IMR-90 (cell line): ENCODE measurements around the gene SDK1. TPM values are rescaled to one million over a fixed set of nuclear protein-coding genes. Genes with fewer than 3 reads are reported as not detected.

Experiments used
- ATAC-seq: fragments of 200-7000 bp; cut with Tn5 transposase; 2 replicates; pipeline ENCODE4 v1.9.1; 2020; ENCODE audit warnings: low read depth, mild to moderate bottlenecking, moderate library complexity
- BruUV-seq: library from RNA; stranded (reverse); fragments of 400-500 nt; replicated peaks from 2 replicates; lab custom pipeline; 2021; lab: Mats Ljungman, UMichigan
- CTCF ChIA-PET: fragments of 300-600 bp; formaldehyde crosslinking; extraction: SDS; loops from one replicate; lab custom pipeline; 2021; ENCODE audit warnings: antibody characterized with exemption; lab: Yijun Ruan, JAX
- POLR2A ChIA-PET: fragments of 300-600 bp; sonication (Branson Sonifier 250); formaldehyde crosslinking; loops from one replicate; lab custom pipeline; 2022; ENCODE audit warnings: antibody characterized with exemption; ENCODE audit not compliant: unreplicated experiment; lab: Charles Lee
- DNase-seq: peaks from one replicate; pipeline ENCODE4 v3.0.0; 2013
- H2AFZ ChIP-seq: replicated peaks from 2 replicates; pipeline ENCODE3; 2013; ENCODE audit warnings: low read length, mild to moderate bottlenecking; ENCODE audit not compliant: poor library complexity
- H2AK5ac ChIP-seq: 2 replicates; pipeline ENCODE4 v1.6.1; 2013; ENCODE audit warnings: low read depth, low read length, inconsistent platforms
- H2AK9ac ChIP-seq: replicated peaks from 2 replicates; pipeline ENCODE3; 2013; ENCODE audit warnings: mild to moderate bottlenecking, low read depth, low read length, moderate library complexity; ENCODE audit not compliant: poor library complexity
- H2BK120ac ChIP-seq: 2 replicates; pipeline ENCODE4 v1.6.1; 2013; ENCODE audit warnings: low read depth, low read length, inconsistent platforms
- H2BK15ac ChIP-seq: 3 replicates; pipeline ENCODE4 v1.6.1; 2013; ENCODE audit warnings: low read depth, low read length, inconsistent platforms
- H2BK20ac ChIP-seq: 2 replicates; pipeline ENCODE4 v1.6.1; 2013; ENCODE audit warnings: low read depth, mild to moderate bottlenecking, inconsistent platforms, low read length, moderate library complexity
- H2BK5ac ChIP-seq: 2 replicates; pipeline ENCODE4 v1.6.1; 2013; ENCODE audit warnings: mild to moderate bottlenecking, low read depth, low read length, inconsistent platforms; ENCODE audit not compliant: poor library complexity, severe bottlenecking
- H3K14ac ChIP-seq: replicated peaks from 2 replicates; pipeline ENCODE4 v1.6.1; 2013; ENCODE audit warnings: low read depth, low read length, inconsistent platforms
- H3K18ac ChIP-seq: 2 replicates; pipeline ENCODE4 v1.6.1; 2013; ENCODE audit warnings: low read depth, low read length, control low read depth
- H3K23ac ChIP-seq: 2 replicates; pipeline ENCODE4 v1.6.1; 2013; ENCODE audit warnings: low read depth, low read length, inconsistent platforms
- H3K27ac ChIP-seq: 2 replicates; pipeline ENCODE4 v1.5.1; 2013; ENCODE audit warnings: mild to moderate bottlenecking, control low read depth, low read length; ENCODE audit not compliant: insufficient read depth
- H3K27me3 ChIP-seq: 2 replicates; pipeline ENCODE4 v1.6.1; 2013; ENCODE audit warnings: low read length; ENCODE audit not compliant: control insufficient read depth, insufficient read depth
- H3K36me3 ChIP-seq: 2 replicates; pipeline ENCODE4 v1.6.1; 2013; ENCODE audit warnings: low read length, mixed read lengths; ENCODE audit not compliant: control insufficient read depth, insufficient read depth
- H3K4ac ChIP-seq: 2 replicates; pipeline ENCODE4 v1.6.1; 2013; ENCODE audit warnings: low read depth, low read length, inconsistent platforms
- H3K4me1 ChIP-seq: 2 replicates; pipeline ENCODE4 v1.6.1; 2013; ENCODE audit warnings: low read length, mixed read lengths; ENCODE audit not compliant: control insufficient read depth, insufficient read depth
- H3K4me2 ChIP-seq: 2 replicates; pipeline ENCODE4 v1.6.1; 2013; ENCODE audit warnings: low read depth, mild to moderate bottlenecking, control low read depth, low read length, moderate library complexity
- H3K4me3 ChIP-seq: 2 replicates; pipeline ENCODE4 v1.5.1; 2013; ENCODE audit warnings: low read depth, mild to moderate bottlenecking, control low read depth, low read length, moderate library complexity; ENCODE audit not compliant: insufficient read depth
- H3K56ac ChIP-seq: 2 replicates; pipeline ENCODE4 v1.6.1; 2013; ENCODE audit warnings: low read length, inconsistent platforms; ENCODE audit not compliant: insufficient read depth; ENCODE audit errors: extremely low read depth
- H3K79me1 ChIP-seq, 2 experiments: 2 replicates each; pipeline ENCODE4 v1.6.1; 2013; ENCODE audit warnings: low read length in 2 of 2, inconsistent platforms in 1 of 2, low read depth in 1 of 2
- H3K9ac ChIP-seq: 2 replicates; pipeline ENCODE4 v1.6.1; 2013; ENCODE audit warnings: low read depth, low read length, control low read depth
- H3K9me1 ChIP-seq: 2 replicates; pipeline ENCODE4 v1.6.1; 2013; ENCODE audit warnings: low read length, inconsistent platforms; ENCODE audit not compliant: insufficient read depth
- H3K9me3 ChIP-seq: 2 replicates; pipeline ENCODE4 v1.6.1; 2013; ENCODE audit warnings: low read length; ENCODE audit not compliant: control insufficient read depth, insufficient read depth
- H4K20me1 ChIP-seq: 2 replicates; pipeline ENCODE4 v1.6.1; 2013; ENCODE audit warnings: low read length, inconsistent platforms; ENCODE audit not compliant: insufficient read depth
- H4K5ac ChIP-seq: 2 replicates; pipeline ENCODE4 v1.6.1; 2013; ENCODE audit warnings: mild to moderate bottlenecking, low read depth, low read length, control low read depth
- H4K8ac ChIP-seq, 2 experiments: 2 replicates each; pipeline ENCODE4 v1.6.1; 2013; ENCODE audit warnings: low read depth in 2 of 2, low read length in 2 of 2, control low read depth in 1 of 2, inconsistent platforms in 1 of 2
- H4K91ac ChIP-seq: 2 replicates; pipeline ENCODE4 v1.6.1; 2013; ENCODE audit warnings: low read depth, low read length, inconsistent platforms; ENCODE audit not compliant: insufficient read depth
- BHLHE40 ChIP-seq: fragments of 150-350 bp; IDR thresholded peaks from 2 replicates; pipeline ENCODE4 v1.6.1; 2016; ENCODE audit warnings: mild to moderate bottlenecking, low read depth, low read length
- ELK1 ChIP-seq: fragments of 150-350 bp; IDR thresholded peaks from 2 replicates; pipeline ENCODE4 v1.6.1; 2016; ENCODE audit warnings: low read depth, mild to moderate bottlenecking, low read length, moderate library complexity, borderline replicate concordance
- MXI1 ChIP-seq: IDR thresholded peaks from 2 replicates; pipeline ENCODE4 v1.6.1; 2012; ENCODE audit warnings: low read depth, mild to moderate bottlenecking, low read length, moderate library complexity, borderline replicate concordance
- RAD21 ChIP-seq: IDR thresholded peaks from 2 replicates; pipeline ENCODE4 v1.6.1; 2012; ENCODE audit warnings: low read length, improper control_type of control experiment
- RCOR1 ChIP-seq: IDR thresholded peaks from 2 replicates; pipeline ENCODE4 v1.6.1; 2012; ENCODE audit warnings: mild to moderate bottlenecking, low read length, improper control_type of control experiment; ENCODE audit not compliant: insufficient replicate concordance
- WGBS, 2 experiments: methylation state at CpG; one replicate each; pipeline versions ENCODE4 v1.1.5 to v1.1.7; 2013; ENCODE audit warnings: missing lambda C conversion rate in 2 of 2; ENCODE audit not compliant: insufficient read length in 1 of 2; ENCODE audit errors: extremely low coverage in 2 of 2; 5-methylcytosine and 5-hydroxymethylcytosine counted together
- dilution Hi-C: fragments of 300-500 bp; cut with HindIII; formaldehyde crosslinking; loops from one replicate; pipeline ENCODE4 v1.14.3; 2018; ENCODE audit warnings: low sequenced_read_pairs; ENCODE audit not compliant: unreplicated experiment
- in situ Hi-C: fragments of 300-500 bp; cut with MboI; formaldehyde crosslinking; loops from 3 replicates; pipeline ENCODE4 v1.14.3; 2019; ENCODE audit warnings: low sequenced_read_pairs, inconsistent platforms, mixed read lengths
- intact Hi-C: fragments of 100-400 bp; cut with micrococcal nuclease; formaldehyde crosslinking; loops from 2 replicates; pipeline ENCODE4 v1.10.0; 2022
- polyA plus RNA-seq, 3 experiments: library from polyadenylated mRNA; depleted of rRNA; stranded (reverse); fragments of >200 nt; gene quantifications; 2 replicates each; pipeline ENCODE4 v1.2.3, GENCODE V29; 2012; ENCODE audit warnings: low replicate concordance in 1 of 3
- total RNA-seq: library from RNA; depleted of rRNA; stranded (reverse); fragments of >200 nt; gene quantifications from 2 replicates; pipeline ENCODE4 v1.2.3, GENCODE V29; 2012

SDK1 gene
- total and polyA plus RNA-seq, 2 of the 4 experiments (the other 2 are of a cell fraction) = 1.5 to 1.6 TPM

- H3K79me1 ChIP-seq = no peaks in the 10 kb centered on the region
- no peak overlapping the region for H2BK20ac ChIP-seq
- H2AFZ ChIP-seq = no peak overlapping the region
- H3K4me3 ChIP-seq = no peak overlapping the region
- H3K9me3 ChIP-seq = no peaks in the 10 kb centered on the region; the same call in 1 of the 2 replicates
- no peak overlapping the region for H3K18ac ChIP-seq
- H3K9me1 ChIP-seq = no peaks in the 10 kb centered on the region
- H4K20me1 ChIP-seq = no peaks in the 10 kb centered on the region
- H2AK9ac ChIP-seq = no peak overlapping the region
- H2AK5ac ChIP-seq = no peak overlapping the region
- CTCF ChIA-PET = no interaction called here
- H3K23ac ChIP-seq = no peak overlapping the region
- no peak overlapping the region for H4K91ac ChIP-seq
- H4K8ac ChIP-seq = no peak overlapping the region
- POLR2A ChIA-PET = interaction anchor here (0.5 kb wide), 1 partner anchor 7 kb away, joined by 4 read pairs; no protein-coding TSS in a partner anchor
- H3K4ac ChIP-seq = no peak overlapping the region
- no peak overlapping the region for H3K4me2 ChIP-seq
- H2BK15ac ChIP-seq = no peak overlapping the region
- H3K14ac ChIP-seq = no peak overlapping the region
- H3K4me1 ChIP-seq = no peaks in the 10 kb centered on the region; the same call in 1 of the 2 replicates
- H2BK5ac ChIP-seq = no peak overlapping the region
- H2BK120ac ChIP-seq = no peak overlapping the region
- no peak for TF ChIP-seq RCOR1
- TF ChIP-seq ELK1 = no peak
- no peak for TF ChIP-seq MXI1
- TF ChIP-seq RAD21 = no peak
- no peak for TF ChIP-seq BHLHE40
- no peak overlapping the region for H3K27ac ChIP-seq
- ATAC-seq = no peak
- DNase-seq = no peak
- H3K56ac ChIP-seq = no peak overlapping the region
- in situ Hi-C loops (no loop called here), dilution Hi-C loops (no loop called here), intact Hi-C loops (no loop called here)
- no peak overlapping the region for H4K5ac ChIP-seq
- H3K9ac ChIP-seq = no peak overlapping the region
- no peaks in the 10 kb centered on the region for H3K36me3 ChIP-seq
- BruUV-seq = no TSS peak
- 83% methylated on average over 5 of the region's 14 CpGs; no CpG with 5 or more reads in 1 of the 2 experiments for WGBS, 2 experiments
- H3K27me3 ChIP-seq = no peaks in the 10 kb centered on the region
Observed at GRCh38 chr7:4145576-4145975, 844.5 kb downstream of the SDK1 start.
